AG04450 (cell line): Measurements from ENCODE around the gene SLC6A19. TPM values are rescaled to one million over a fixed set of nuclear protein-coding genes. Genes with fewer than 3 reads are reported as not detected.

Experiments used
- CTCF ChIA-PET: fragments of 300-600, 350-600 bp; formaldehyde crosslinking; extraction: SDS; loops from one replicate; lab custom pipeline; 2022; ENCODE audit warnings: antibody characterized with exemption, inconsistent platforms; lab: Charles Lee
- POLR2A ChIA-PET: fragments of 350-600 bp; formaldehyde crosslinking; extraction: SDS; loops from one replicate; lab custom pipeline; 2021; ENCODE audit warnings: antibody characterized with exemption, inconsistent platforms; lab: Yijun Ruan, JAX
- DNase-seq: peaks from one replicate; pipeline ENCODE4 v3.0.0-alpha.2; 2011; ENCODE audit warnings: low read depth, low spot score
- H3K27ac ChIP-seq: one replicate; pipeline ENCODE4 v1.5.1; 2012; ENCODE audit warnings: low read depth, low read length, control low read depth
- H3K27me3 ChIP-seq: one replicate; pipeline ENCODE4 v1.6.0; 2012; ENCODE audit warnings: low read length; ENCODE audit not compliant: control insufficient read depth, insufficient read depth
- H3K4me3 ChIP-seq: 2 replicates; pipeline ENCODE4 v1.5.1; 2011; ENCODE audit warnings: mild to moderate bottlenecking, low read depth, low read length, control low read depth
- H3K9me3 ChIP-seq: 2 replicates; pipeline ENCODE4 v1.5.1; 2012; ENCODE audit warnings: low read length; ENCODE audit not compliant: control insufficient read depth, insufficient read depth
- polyA plus RNA-seq: library from polyadenylated mRNA; depleted of rRNA; stranded (reverse); fragments of >200 nt; gene quantifications from 2 replicates; pipeline ENCODE4 v1.2.3, GENCODE V29; 2011
- TF ChIP-seq, protein P1 (sequence below): IDR thresholded peaks from 2 replicates; pipeline ENCODE4 v1.5.1; 2011; ENCODE audit warnings: low read depth, low read length, control low read depth, inconsistent platforms

The SLC6A19 gene
- polyA plus RNA-seq, 1 experiment, result not detected

DNA sequence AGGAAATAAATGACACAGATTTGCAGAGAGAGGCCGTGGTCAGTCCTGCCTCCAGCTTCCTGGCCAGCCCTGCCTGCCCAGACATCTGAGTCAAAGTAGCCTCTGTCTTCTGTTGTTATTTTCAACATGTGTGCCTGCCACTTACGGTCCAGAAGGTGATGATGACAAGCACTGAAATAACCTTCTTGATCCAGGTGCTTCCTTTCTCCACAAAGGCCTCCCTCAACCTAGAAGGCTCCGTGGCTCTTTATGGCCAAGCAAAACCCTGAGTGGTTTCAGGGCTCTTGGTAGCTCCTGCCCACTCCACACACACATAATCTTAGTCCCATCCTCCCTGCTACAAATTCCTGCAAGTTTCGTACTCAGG, 34.1 kb upstream of the SLC6A19 start:
- ChIA-PET POLR2A (no interaction called here), CTCF (interaction anchor here (0.6 to 3.1 kb wide), 8 partner anchors 20 to 478 kb away, joined by 3 to 23 read pairs (median 6); no protein-coding TSS in a partner anchor)
- no peak overlapping the region for H3K4me3 ChIP-seq
- no peak for DNase-seq
- no peak overlapping the region for H3K27ac ChIP-seq
- H3K9me3 ChIP-seq, result peaks cover 1% of the 10 kb centered on the region; the same call in 1 of the 2 replicates
- TF ChIP-seq, protein P1, sequence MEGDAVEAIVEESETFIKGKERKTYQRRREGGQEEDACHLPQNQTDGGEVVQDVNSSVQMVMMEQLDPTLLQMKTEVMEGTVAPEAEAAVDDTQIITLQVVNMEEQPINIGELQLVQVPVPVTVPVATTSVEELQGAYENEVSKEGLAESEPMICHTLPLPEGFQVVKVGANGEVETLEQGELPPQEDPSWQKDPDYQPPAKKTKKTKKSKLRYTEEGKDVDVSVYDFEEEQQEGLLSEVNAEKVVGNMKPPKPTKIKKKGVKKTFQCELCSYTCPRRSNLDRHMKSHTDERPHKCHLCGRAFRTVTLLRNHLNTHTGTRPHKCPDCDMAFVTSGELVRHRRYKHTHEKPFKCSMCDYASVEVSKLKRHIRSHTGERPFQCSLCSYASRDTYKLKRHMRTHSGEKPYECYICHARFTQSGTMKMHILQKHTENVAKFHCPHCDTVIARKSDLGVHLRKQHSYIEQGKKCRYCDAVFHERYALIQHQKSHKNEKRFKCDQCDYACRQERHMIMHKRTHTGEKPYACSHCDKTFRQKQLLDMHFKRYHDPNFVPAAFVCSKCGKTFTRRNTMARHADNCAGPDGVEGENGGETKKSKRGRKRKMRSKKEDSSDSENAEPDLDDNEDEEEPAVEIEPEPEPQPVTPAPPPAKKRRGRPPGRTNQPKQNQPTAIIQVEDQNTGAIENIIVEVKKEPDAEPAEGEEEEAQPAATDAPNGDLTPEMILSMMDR, result no peak
- H3K27me3 ChIP-seq, result peaks cover 6% of the 10 kb centered on the region

DNA sequence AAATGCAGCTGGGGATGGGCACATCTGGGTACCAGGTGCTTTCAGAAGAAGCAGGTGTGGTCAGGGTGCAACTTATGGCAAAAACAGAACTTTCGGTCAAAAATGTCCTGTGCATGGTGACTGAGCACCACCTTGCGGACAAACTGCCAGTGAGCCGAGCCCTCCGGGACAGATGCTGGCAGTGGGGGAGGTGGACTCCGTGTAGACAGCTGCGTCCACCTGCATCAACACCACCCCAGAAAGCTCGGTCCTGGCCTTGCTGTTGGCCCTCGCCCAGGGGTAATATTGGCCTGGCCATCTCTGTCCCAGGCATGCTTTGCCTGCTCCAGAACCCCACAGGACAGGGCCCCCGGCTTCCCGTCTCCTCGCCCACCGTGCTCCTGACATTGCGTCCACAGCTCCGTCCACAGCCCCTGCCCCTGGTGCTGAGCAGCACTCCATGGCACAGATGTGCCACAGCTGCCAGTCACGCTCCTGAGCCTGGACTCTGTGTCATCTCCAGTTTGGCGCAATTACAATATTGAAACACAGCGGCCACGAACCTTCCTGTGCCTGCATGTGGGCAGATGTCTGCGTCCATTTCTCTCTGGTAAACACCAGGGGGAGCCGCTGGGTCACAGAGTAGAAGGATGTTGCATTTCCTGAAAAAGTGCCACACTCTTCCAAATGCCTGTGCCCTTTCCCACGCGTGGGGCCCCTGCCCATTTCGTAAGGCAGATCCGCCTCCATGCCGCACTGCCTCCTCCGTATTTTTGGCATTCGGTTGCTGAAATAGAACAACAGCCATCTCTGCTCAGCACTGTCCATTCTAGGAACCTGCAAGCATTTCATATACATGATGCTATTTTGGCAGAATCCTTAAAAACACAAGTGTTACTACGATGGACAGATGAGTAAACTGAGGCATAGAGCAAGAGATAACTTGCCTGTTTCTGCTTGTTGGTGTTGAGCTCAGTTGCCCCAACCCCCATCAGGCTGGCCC, 33.4 kb upstream of the SLC6A19 start:
- H3K9me3 ChIP-seq, result peaks cover 7% of the 10 kb centered on the region; the same call in 1 of the 2 replicates
- TF ChIP-seq, protein P1, result peak; percentile 79
- no peak overlapping the region for H3K27ac ChIP-seq
- POLR2A ChIA-PET, result no interaction called here
- CTCF ChIA-PET, result interaction anchor here (0.5 to 3.1 kb wide), 13 partner anchors 10 to 477 kb away, joined by 3 to 23 read pairs (median 4); no protein-coding TSS in a partner anchor
- peaks cover 6% of the 10 kb centered on the region for H3K27me3 ChIP-seq
- H3K4me3 ChIP-seq, result no peak overlapping the region
- no peak for DNase-seq

DNA sequence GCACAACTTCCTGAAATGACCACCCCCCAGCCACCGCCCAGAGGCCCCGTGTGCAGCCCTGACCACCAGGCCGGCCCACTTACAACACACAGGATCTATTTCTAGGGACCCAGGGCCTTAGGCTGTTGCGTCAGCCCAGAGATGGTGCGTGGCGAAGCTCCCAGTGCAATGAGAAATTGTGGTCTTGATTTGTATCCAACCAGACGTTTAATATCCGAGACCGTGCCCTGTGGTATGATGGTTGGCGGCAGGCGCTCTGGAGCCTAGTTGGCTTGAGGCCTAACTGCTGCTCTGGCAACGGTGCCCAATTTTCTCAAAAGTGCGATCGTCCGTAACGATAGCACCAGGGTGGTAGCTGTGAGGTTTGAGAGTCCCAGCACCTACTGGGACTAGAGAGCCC, 32.6 kb upstream of the SLC6A19 start:
- H3K9me3 ChIP-seq, result peaks cover 12% of the 10 kb centered on the region; the same call in 1 of the 2 replicates
- TF ChIP-seq, protein P1, result no peak
- H3K4me3 ChIP-seq, result no peak overlapping the region
- no peak for DNase-seq
- no peak overlapping the region for H3K27ac ChIP-seq
- ChIA-PET POLR2A (no interaction called here), CTCF (interaction anchor here (0.5 to 3.1 kb wide), 7 partner anchors 9 to 477 kb away, joined by 3 to 23 read pairs (median 4); no protein-coding TSS in a partner anchor)
- peaks cover 6% of the 10 kb centered on the region for H3K27me3 ChIP-seq

DNA sequence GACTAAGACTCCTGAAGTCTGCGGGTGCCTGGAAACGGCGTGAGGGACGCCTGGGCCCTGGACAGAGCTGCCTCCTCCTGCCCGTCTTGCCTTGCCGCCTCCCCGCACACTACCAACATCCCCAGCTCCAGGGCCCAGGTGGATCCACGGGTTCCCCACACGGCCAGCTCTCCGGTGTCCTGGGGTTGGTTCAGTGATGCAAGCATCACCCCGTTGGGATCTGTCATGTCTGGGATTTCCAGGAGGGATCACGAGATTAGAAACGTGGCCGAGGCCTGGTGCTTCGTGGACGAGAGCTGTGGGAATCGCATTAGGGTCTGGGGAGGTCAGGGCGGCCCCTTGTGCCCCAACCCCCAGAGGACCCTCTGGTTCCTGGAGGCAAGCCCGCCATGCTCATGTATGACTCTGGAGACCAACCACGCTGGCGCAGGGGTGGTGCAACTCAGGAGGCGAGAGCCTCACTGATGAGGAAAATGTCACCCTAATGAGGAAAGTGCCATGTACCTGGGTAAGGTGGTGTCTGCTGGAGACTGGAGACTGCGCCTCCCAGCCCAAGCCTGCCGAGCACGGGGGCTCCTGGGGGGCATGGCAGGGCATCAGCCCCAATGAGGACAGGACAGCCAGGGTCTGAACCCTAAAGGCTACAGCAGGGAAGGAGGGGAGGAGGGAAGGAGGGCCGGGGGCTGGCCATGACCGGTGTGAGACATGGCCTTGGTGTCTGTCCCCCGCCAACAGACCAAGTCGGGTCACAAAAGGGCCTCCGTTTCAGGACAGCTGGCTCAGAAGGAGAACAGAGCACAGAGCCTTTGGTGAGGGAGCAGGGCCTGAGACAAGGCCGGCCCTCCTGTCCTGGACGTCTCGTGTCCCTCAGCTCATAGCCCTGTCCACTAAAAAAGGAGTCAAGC, 31.9 kb upstream of the SLC6A19 start:
- H3K27ac ChIP-seq, result no peak overlapping the region
- peaks cover 19% of the 10 kb centered on the region; the same call in 1 of the 2 replicates for H3K9me3 ChIP-seq
- DNase-seq, result no peak
- peaks cover 6% of the 10 kb centered on the region for H3K27me3 ChIP-seq
- ChIA-PET CTCF (interaction anchor here (0.9 to 3.1 kb wide), 3 partner anchors 21 to 476 kb away, joined by 3 to 23 read pairs (median 4); no protein-coding TSS in a partner anchor), POLR2A (no interaction called here)
- H3K4me3 ChIP-seq, result no peak overlapping the region
- TF ChIP-seq, protein P1, result no peak
